Measurements from ENCODE around the gene COX6B1. TPM values are rescaled to one million over a fixed set of nuclear protein-coding genes. Genes with fewer than 3 reads are reported as not detected.

The COX6B1 gene
- total and polyA plus RNA-seq, 2 of the 8 experiments (the other 6 are each of a cell fraction or from before 2014, with no cell fraction given) = 437 to 1,052 TPM

DNA sequence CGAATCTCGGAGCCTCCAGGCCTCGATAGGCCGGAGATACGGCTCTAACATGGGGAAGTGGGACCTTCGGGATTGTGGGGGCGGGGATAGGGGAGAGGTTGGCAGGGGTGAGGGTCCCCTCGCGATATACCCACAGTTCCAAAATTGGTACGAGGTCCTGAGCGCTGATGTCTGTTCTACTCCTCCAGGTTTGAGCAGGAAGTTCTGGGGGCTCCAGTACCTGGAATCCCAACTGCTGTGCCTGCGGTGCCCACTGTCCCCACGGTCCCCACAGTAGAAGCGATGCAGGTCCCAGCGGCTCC, 18.8 kb upstream of the COX6B1 start:
- H3K14ac ChIP-seq (ENCODE audit: insufficient read length) = no peak overlapping the region
- WGBS, 2 experiments (ENCODE audit: extremely low coverage in 1 of 2, insufficient coverage in 1 of 2, insufficient read length in 1 of 2, insufficient replicate concordance in 2 of 2, low coverage in 1 of 2, low lambda C conversion rate in 2 of 2, missing lambda C conversion rate in 1 of 2) = 16% methylated on average over 13 of the region's 15 CpGs; no CpG with 5 or more reads in 1 of the 2 experiments
- H3K4me1 ChIP-seq (replicated peaks in 1 of 4; ENCODE audit: control insufficient read depth in 3 of 4, insufficient read depth in 4 of 4, low read length in 3 of 4) = peaks cover 0 to 4% (median 3%) of the 10 kb centered on the region in 4 experiments; a peak in 2 of 7 replicates
- H3K9ac ChIP-seq (replicated peaks in 1 of 4; ENCODE audit: extremely low read depth in 1 of 4, low read depth in 3 of 4, low read length in 3 of 4) = peak overlapping the region; percentile 69 to 82 (median 72)
- peak overlapping the region; percentile 66 to 95 (median 83) for H3K4me3 ChIP-seq (ENCODE audit: extremely low read depth in 1 of 4, insufficient read depth in 2 of 4, low read depth in 3 of 4, low read length in 4 of 4)
- H2BK15ac ChIP-seq (ENCODE audit: low read length) = no peak overlapping the region
- H3K23ac ChIP-seq (ENCODE audit: insufficient read length) = no peak overlapping the region
- no peak for DNase-seq (ENCODE audit: low read depth in 1 of 2, low spot score in 2 of 2)
- no peak overlapping the region for H2BK12ac ChIP-seq (ENCODE audit: low read depth, low read length)
- H3K56ac ChIP-seq (replicated peaks; ENCODE audit: insufficient read length, low read depth, low read length) = no peak overlapping the region
- H3K27ac ChIP-seq (ENCODE audit: low read depth, low read length) = peak overlapping the region; percentile 44
- peak overlapping the region; percentile 77; the same call in 1 of the 2 replicates for H4K8ac ChIP-seq (ENCODE audit: extremely low read depth, insufficient read depth, low read length)
- H3K27me3 ChIP-seq (replicated peaks in 1 of 4; ENCODE audit: control insufficient read depth in 3 of 4, extremely low read depth in 1 of 4, insufficient read depth in 3 of 4, low read length in 3 of 4) = no peaks in the 10 kb centered on the region
- H2BK5ac ChIP-seq (ENCODE audit: low read depth, low read length) = no peak overlapping the region
- H2BK20ac ChIP-seq (ENCODE audit: low read length) = no peak overlapping the region
- no peak overlapping the region for H2AK5ac ChIP-seq (ENCODE audit: low read depth, low read length)
- FAIRE-seq = no peak
- peaks cover 12 to 34% (median 24%) of the 10 kb centered on the region in 4 experiments for H3K36me3 ChIP-seq (ENCODE audit: control insufficient read depth in 2 of 4, insufficient read depth in 4 of 4, low read length in 3 of 4)
- no peaks in the 10 kb centered on the region; the same call in 1 of the 2 replicates for H3K79me1 ChIP-seq (ENCODE audit: low read depth, low read length)
- H3K79me2 ChIP-seq (ENCODE audit: control insufficient read depth in 1 of 2, insufficient read depth in 2 of 2, low read length in 2 of 2) = peaks cover 0 to 6% of the 10 kb centered on the region in 2 experiments; a peak in 1 of 4 replicates
- no peak overlapping the region for H4K91ac ChIP-seq (replicated peaks; ENCODE audit: insufficient read length, low read length)
- H4K20me1 ChIP-seq (replicated peaks in 1 of 2; ENCODE audit: control insufficient read depth in 1 of 2, insufficient read depth in 2 of 2, low read length in 2 of 2) = peaks cover 0 to 4% of the 10 kb centered on the region in 2 experiments
- H2BK120ac ChIP-seq (replicated peaks; ENCODE audit: low read depth, low read length) = no peak overlapping the region
- H3K4me2 ChIP-seq (ENCODE audit: insufficient read depth in 1 of 2, low read depth in 2 of 2, low read length in 2 of 2) = peak overlapping the region; percentile 85 to 99
- peaks cover 10% of the 10 kb centered on the region for H3K23me2 ChIP-seq (ENCODE audit: low read depth, low read length)
- H4K5ac ChIP-seq (ENCODE audit: insufficient read length, low read depth, low read length) = no peak overlapping the region
- POLR2A ChIA-PET (ENCODE audit: partially characterized antibody) = interaction anchor here (0.9 to 1.3 kb wide), 3 partner anchors 9 to 120 kb away, joined by 3 to 8 read pairs (median 4); no protein-coding TSS in a partner anchor
- CTCF ChIA-PET (ENCODE audit: partially characterized antibody) = interaction anchor here (1.3 to 1.7 kb wide), 2 partner anchors 14 to 74 kb away, joined by 3 to 4 read pairs; no protein-coding TSS in a partner anchor
- no peak overlapping the region for H3K4ac ChIP-seq (replicated peaks; ENCODE audit: insufficient read length, low read depth, low read length)
- no peak overlapping the region for H3K18ac ChIP-seq (ENCODE audit: extremely low read depth, low read length)
- no peak overlapping the region for H2AFZ ChIP-seq (ENCODE audit: low read length)
- no peaks in the 10 kb centered on the region for H3K9me3 ChIP-seq (ENCODE audit: insufficient read depth in 2 of 2, low read depth in 1 of 2, low read length in 1 of 2)
- no peak for TF ChIP-seq BRCA1 (IDR thresholded peaks at IDR 0.05; ENCODE audit: low read depth, low read length)
- TF ChIP-seq, protein P1, sequence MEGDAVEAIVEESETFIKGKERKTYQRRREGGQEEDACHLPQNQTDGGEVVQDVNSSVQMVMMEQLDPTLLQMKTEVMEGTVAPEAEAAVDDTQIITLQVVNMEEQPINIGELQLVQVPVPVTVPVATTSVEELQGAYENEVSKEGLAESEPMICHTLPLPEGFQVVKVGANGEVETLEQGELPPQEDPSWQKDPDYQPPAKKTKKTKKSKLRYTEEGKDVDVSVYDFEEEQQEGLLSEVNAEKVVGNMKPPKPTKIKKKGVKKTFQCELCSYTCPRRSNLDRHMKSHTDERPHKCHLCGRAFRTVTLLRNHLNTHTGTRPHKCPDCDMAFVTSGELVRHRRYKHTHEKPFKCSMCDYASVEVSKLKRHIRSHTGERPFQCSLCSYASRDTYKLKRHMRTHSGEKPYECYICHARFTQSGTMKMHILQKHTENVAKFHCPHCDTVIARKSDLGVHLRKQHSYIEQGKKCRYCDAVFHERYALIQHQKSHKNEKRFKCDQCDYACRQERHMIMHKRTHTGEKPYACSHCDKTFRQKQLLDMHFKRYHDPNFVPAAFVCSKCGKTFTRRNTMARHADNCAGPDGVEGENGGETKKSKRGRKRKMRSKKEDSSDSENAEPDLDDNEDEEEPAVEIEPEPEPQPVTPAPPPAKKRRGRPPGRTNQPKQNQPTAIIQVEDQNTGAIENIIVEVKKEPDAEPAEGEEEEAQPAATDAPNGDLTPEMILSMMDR (IDR thresholded peaks at IDR 0.05; ENCODE audit: control extremely low read depth in 1 of 3, insufficient read depth in 1 of 3, low read depth in 1 of 3, low read length in 3 of 3) = no peak
- TF ChIP-seq POLR2AphosphoS5 (IDR thresholded peaks at IDR 0.05; ENCODE audit: low read depth, low read length) = no peak
- TF ChIP-seq PHF8 (conservative IDR thresholded peaks at IDR 0.05; ENCODE audit: low read depth, low read length) = no peak
- no peak for TF ChIP-seq SAP30 (IDR thresholded peaks at IDR 0.05; ENCODE audit: insufficient read depth, insufficient replicate concordance, low read length)
- TF ChIP-seq BACH1 (IDR thresholded peaks at IDR 0.05; ENCODE audit: low read length) = no peak
- TF ChIP-seq, protein P2, sequence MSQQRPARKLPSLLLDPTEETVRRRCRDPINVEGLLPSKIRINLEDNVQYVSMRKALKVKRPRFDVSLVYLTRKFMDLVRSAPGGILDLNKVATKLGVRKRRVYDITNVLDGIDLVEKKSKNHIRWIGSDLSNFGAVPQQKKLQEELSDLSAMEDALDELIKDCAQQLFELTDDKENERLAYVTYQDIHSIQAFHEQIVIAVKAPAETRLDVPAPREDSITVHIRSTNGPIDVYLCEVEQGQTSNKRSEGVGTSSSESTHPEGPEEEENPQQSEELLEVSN (IDR thresholded peaks at IDR 0.05) = no peak
- no peak for TF ChIP-seq SIRT6 (IDR thresholded peaks at IDR 0.05; ENCODE audit: low read length)
- no peak for TF ChIP-seq EGR1 (IDR thresholded peaks at IDR 0.05; ENCODE audit: borderline replicate concordance, low read depth, low read length)
- no peak for TF ChIP-seq RNF2 (IDR thresholded peaks at IDR 0.05; ENCODE audit: borderline replicate concordance, low read depth, low read length, missing control alignments, poor library complexity, severe bottlenecking)
- no peak for TF ChIP-seq SP1 (IDR thresholded peaks at IDR 0.05; ENCODE audit: low read depth, low read length)
